SW 1271 (cell line): ENCODE results near the gene STK32C.

Experiments
- DNase-seq, 2 experiments: peaks; one replicate each; lab custom pipeline; 2025; lab: John Stamatoyannopoulos, UW

STK32C gene

GRCh38 chr10:132182591-132182990, 125.2 kb downstream of the STK32C start:
- no peak for DNase-seq

- DNase-seq: no peak
These were observed 125.9 kb downstream of the STK32C start for GRCh38 chr10:132181691-132182425.

GRCh38 chr10:132180736-132181135, 127.0 kb downstream of the STK32C start:
- DNase-seq: no peak

GRCh38 chr10:132179551-132180392, 128.0 kb downstream of the STK32C start:
- no peak for DNase-seq

GRCh38 chr10:132178672-132179545, 128.8 kb downstream of the STK32C start:
- DNase-seq: no peak

GRCh38 chr10:132178046-132178445, 129.7 kb downstream of the STK32C start:
- DNase-seq: no peak

- no peak for DNase-seq
These were observed 130.9 kb downstream of the STK32C start for GRCh38 chr10:132176623-132177500.

GRCh38 chr10:132175907-132176581, 131.7 kb downstream of the STK32C start:
- no peak for DNase-seq

GRCh38 chr10:132175408-132175807, 132.3 kb downstream of the STK32C start:
- no peak for DNase-seq

- no peak for DNase-seq
These were observed 133.5 kb downstream of the STK32C start for GRCh38 chr10:132174237-132174636.

GRCh38 chr10:132173185-132173584, 134.6 kb downstream of the STK32C start:
- no peak for DNase-seq

GRCh38 chr10:132172091-132173066, 135.4 kb downstream of the STK32C start:
- no peak for DNase-seq

GRCh38 chr10:132170561-132171361, 137.0 kb downstream of the STK32C start:
- DNase-seq: no peak

- no peak for DNase-seq
These were observed 137.8 kb downstream of the STK32C start for GRCh38 chr10:132169766-132170560.

GRCh38 chr10:132169031-132169765, 138.6 kb downstream of the STK32C start:
- DNase-seq: no peak

GRCh38 chr10:132168571-132169030, 139.1 kb downstream of the STK32C start:
- no peak for DNase-seq

GRCh38 chr10:132167976-132168375, 139.8 kb downstream of the STK32C start:
- no peak for DNase-seq
